GM12891 (cell line): ENCODE measurements around the gene BMPR1A.

Source experiments
- DNase-seq: peaks from one replicate; pipeline ENCODE4 v3.0.0; 2011; ENCODE audit warnings: low spot score; ENCODE audit not compliant: insufficient read length
- FAIRE-seq: peaks from 2 replicates; lab custom pipeline; 2011; peaks lifted over from hg19 to GRCh38; lab: Jason Lieb, UNC
- PAX5 ChIP-seq: IDR thresholded peaks from 2 replicates; pipeline ENCODE4 v1.6.1; 2011; ENCODE audit warnings: low read length, moderate library complexity, mild to moderate bottlenecking; ENCODE audit not compliant: insufficient read depth, severe bottlenecking
- POLR2A ChIP-seq: IDR thresholded peaks from 2 replicates; pipeline ENCODE4 v1.6.1; 2011; ENCODE audit warnings: low read depth, low read length, control low read depth
- POLR2AphosphoS5 ChIP-seq: IDR thresholded peaks from 2 replicates; pipeline ENCODE4 v1.6.1; 2011; ENCODE audit warnings: low read depth, low read length, control low read depth
- POU2F2 ChIP-seq: IDR thresholded peaks from 2 replicates; pipeline ENCODE4 v1.6.1; 2011; ENCODE audit warnings: low read depth, mild to moderate bottlenecking, control low read depth, low read length, moderate library complexity
- SPI1 ChIP-seq: IDR thresholded peaks from 2 replicates; pipeline ENCODE4 v1.6.1; 2011; ENCODE audit warnings: low read depth, low read length, control low read depth
- TAF1 ChIP-seq: IDR thresholded peaks from 2 replicates; pipeline ENCODE4 v1.6.1; 2011; ENCODE audit warnings: low read depth, low read length, control low read depth

BMPR1A gene

DNA sequence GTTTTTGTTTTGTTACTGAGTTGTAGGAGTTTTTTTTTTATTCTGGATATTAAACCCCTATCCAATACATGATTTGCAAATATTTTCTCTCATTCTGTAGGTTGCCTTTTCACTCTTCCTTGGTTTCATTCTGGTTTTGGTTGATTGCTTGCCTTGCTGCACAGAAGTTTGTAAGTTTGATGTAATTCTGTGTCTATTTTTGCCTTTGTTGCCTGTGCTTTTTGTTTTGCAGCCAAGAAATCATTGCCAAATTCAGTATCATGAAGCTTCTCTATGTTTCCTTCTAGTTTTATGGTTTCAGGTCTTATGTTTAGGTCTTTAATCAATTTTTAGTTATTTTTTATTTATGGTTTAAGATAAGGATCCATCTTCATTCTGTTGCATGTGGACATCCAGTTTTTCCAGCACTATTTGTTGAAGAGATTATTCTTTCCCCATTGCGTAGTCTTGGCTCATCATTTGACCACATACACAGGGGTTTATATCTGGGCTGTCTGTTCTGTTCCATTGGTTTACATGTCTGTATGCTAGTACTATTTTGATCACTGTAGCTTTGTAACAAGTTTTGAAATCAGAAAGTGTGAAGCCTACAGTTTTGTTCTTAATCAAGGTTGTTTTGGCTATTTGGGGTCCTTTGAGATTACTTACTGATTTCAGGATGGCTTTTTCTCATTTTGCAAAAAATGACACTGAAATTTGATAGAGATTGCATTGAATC, 26.4 kb downstream of the BMPR1A start:
- DNase-seq: no peak
- peak; percentile 77 for FAIRE-seq
- no peak for TF ChIP-seq SPI1
- TF ChIP-seq PAX5: no peak
- no peak for TF ChIP-seq POU2F2
- TF ChIP-seq TAF1: no peak
- no peak for TF ChIP-seq POLR2AphosphoS5
- no peak for TF ChIP-seq POLR2A

- no peak for DNase-seq
- TF ChIP-seq TAF1: no peak
- no peak for TF ChIP-seq PAX5
- TF ChIP-seq POU2F2: no peak
- no peak for FAIRE-seq
Observed at GRCh38 chr10:86785037-86785436, 28.6 kb downstream of the BMPR1A start.

DNA sequence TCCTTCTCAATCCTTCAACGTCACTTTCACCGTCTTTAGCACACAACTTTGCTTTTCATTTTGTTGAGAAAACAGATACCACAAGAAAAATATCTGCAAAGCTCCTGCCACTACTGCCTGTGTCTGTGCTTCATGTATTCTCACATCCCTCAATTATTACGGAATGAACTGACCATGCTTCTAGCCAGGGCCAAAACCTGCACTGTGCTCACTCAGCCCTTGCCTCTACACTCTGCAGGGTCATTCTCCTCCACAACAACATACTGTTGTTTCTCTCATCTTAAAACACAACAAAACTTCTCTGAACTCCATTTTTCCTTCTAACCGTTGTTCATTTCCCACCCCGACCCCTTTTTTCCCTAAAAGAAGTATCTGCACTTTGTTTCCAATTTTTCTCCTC, 29.5 kb downstream of the BMPR1A start:
- TF ChIP-seq PAX5 (no peak), POLR2A (no peak), TAF1 (no peak)
- DNase-seq (no peak), FAIRE-seq (no peak)

GRCh38 chr10:86786368-86786767, 29.9 kb downstream of the BMPR1A start:
- FAIRE-seq (no peak), DNase-seq (no peak)
- TF ChIP-seq TAF1 (no peak), POLR2A (no peak), PAX5 (no peak), POLR2AphosphoS5 (no peak), SPI1 (no peak), POU2F2 (no peak)

GRCh38 chr10:86790394-86790793, 34.0 kb downstream of the BMPR1A start:
- no peak for DNase-seq

GRCh38 chr10:86792461-86793167, 36.2 kb downstream of the BMPR1A start:
- TF ChIP-seq POLR2A: no peak
- TF ChIP-seq SPI1: no peak
- TF ChIP-seq POLR2AphosphoS5: no peak
- TF ChIP-seq TAF1: no peak
- TF ChIP-seq PAX5: no peak
- TF ChIP-seq POU2F2: no peak
- FAIRE-seq (no peak), DNase-seq (no peak)

More at GRCh38 chr10:86790394-86790793, 34.0 kb downstream of the BMPR1A start:
- no peak for FAIRE-seq
- TF ChIP-seq PAX5: no peak
- no peak for TF ChIP-seq TAF1
- TF ChIP-seq POLR2AphosphoS5: no peak
- TF ChIP-seq SPI1: no peak
- no peak for TF ChIP-seq POU2F2
- TF ChIP-seq POLR2A: no peak

GRCh38 chr10:86793696-86794095, 37.3 kb downstream of the BMPR1A start:
- FAIRE-seq (no peak), DNase-seq (no peak)
- no peak for TF ChIP-seq POU2F2

DNA sequence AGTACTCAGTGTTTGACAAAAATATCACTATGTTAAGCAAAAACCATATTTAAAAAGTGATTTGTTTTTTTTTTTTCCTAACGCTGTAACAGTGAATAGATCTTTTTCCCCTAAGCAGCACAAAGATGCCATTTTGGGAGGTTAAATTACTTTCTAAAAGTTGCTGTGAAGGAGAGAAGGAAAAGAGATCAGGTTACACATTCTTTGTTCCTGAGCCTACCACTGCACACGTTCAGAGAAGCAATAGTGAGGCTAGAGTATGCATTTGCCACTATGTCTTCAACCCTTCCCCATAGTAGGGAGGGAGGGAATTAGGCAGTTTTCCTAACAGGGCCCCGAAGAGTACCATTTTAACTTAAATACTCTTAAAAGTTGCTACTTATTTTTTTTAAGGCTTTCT, 38.9 kb downstream of the BMPR1A start:
- no peak for TF ChIP-seq PAX5
- TF ChIP-seq SPI1: no peak
- no peak for TF ChIP-seq POLR2AphosphoS5
- TF ChIP-seq POLR2A: no peak
- no peak for TF ChIP-seq TAF1
- DNase-seq: no peak
- peak; percentile 40 for FAIRE-seq

DNA sequence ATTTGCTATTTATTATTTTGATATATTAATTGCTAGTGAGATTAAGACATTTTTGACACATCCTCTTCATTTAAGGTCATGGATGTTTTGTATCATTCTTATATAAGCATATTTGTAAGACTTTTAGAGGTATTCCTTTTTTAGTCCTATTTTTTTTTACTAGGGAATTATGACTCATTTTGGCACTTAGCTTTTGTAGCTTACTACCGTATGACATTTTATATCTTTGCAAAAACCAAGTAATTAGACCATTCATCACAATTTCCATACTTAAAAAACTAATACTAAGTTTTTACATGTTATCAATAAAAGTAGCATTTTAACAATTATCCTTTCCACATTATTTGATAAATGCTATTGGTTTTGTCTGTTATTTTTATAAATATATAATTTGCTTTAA, 41.6 kb downstream of the BMPR1A start:
- FAIRE-seq (no peak), DNase-seq (no peak)

DNA sequence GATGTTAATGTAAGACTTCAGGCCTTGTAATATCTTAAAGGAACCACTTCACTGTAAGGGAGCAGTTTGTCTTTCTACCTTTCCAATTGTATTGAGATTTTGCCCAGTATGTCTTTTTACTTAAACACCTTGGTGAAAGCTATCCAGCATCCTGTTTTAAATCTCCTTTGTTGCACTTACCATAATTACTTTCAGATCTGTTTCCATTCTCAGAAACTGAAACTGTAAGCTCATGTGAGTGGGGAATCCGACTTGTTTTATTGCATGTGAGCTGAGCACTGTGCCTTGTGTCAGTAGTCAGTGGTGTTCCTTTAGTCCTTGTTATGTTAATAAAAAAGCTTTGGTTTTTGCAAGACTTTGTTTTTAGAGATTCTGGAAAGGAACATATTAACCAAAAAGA, 42.2 kb downstream of the BMPR1A start:
- DNase-seq: no peak
- FAIRE-seq: peak; percentile 86
- TF ChIP-seq PAX5: no peak
- no peak for TF ChIP-seq SPI1
- no peak for TF ChIP-seq POU2F2
- TF ChIP-seq TAF1: no peak

More for the DNA sequence above, 41.6 kb downstream of the BMPR1A start:
- TF ChIP-seq POU2F2 (no peak), PAX5 (no peak), TAF1 (no peak)
